Esophagus squamous epithelium (tissue), 4 donors: ENCODE results near the gene SLC22A15.

ENCODE experiments used
- CTCF ChIP-seq, 6 experiments: fragments of 450-650 bp in 4 of 6; fragments of 200-600 bp in 2 of 6; sonication (generic) in 2 of 6; IDR thresholded peaks; one replicate each; pipeline ENCODE4 v1.5.1; 2016 to 2019; ENCODE audit warnings: antibody characterized with exemption in 6 of 6, mild to moderate bottlenecking in 4 of 6, moderate library complexity in 4 of 6
- POLR2A ChIP-seq, 4 donors: fragments of 450-650 bp; IDR thresholded peaks; one replicate each; pipeline ENCODE4 v1.6.1; 2017; ENCODE audit warnings: antibody characterized with exemption in 4 of 4, mild to moderate bottlenecking in 4 of 4, moderate library complexity in 3 of 4

DNA sequence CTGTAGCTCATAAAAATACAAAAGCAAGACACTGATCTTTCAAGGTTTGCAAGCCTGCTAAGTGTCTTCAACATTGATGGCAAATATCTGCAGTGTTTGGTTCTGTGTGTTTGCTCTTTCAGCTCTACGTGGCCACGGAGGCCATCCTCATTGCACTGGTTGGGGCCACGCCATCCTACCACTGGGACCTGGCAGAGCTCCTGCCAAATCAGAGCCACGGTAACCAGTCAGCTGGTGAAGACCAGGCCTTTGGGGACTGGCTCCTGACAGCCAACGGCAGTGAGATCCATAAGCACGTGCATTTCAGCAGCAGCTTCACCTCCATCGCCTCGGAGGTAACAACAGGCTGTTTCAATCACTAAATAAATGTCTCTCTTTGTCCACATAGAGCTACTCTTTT, 15.6 kb downstream of the SLC22A15 start:
- no peak for TF ChIP-seq CTCF (IDR thresholded peaks at IDR 0.05)
- TF ChIP-seq POLR2A (IDR thresholded peaks at IDR 0.05) = no peak
